Measurements from ENCODE around the gene TRH. TPM values are rescaled to one million over a fixed set of nuclear protein-coding genes. Genes with fewer than 3 reads are reported as not detected.

TRH gene, protein sequence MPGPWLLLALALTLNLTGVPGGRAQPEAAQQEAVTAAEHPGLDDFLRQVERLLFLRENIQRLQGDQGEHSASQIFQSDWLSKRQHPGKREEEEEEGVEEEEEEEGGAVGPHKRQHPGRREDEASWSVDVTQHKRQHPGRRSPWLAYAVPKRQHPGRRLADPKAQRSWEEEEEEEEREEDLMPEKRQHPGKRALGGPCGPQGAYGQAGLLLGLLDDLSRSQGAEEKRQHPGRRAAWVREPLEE
- total RNA-seq (under 1 TPM in 1 of 2 donors, not detected in 1; 0.40 TPM), polyA plus RNA-seq (under 1 TPM; 0.14 to 0.22 TPM)
- long read RNA-seq, donor 1, partial matches to known transcripts: 0 of 3 reads
- long read RNA-seq, donor 1, other reads (novel, unspliced or antisense): 0 of 3 reads
- long read RNA-seq, donor 2: 0 reads
- long read RNA-seq, donor 3: 0 reads
- long read RNA-seq, donor 4: 0 reads
- long read RNA-seq, donor 5, partial matches to known transcripts: 0 of 1 reads
- long read RNA-seq, donor 5, other reads (novel, unspliced or antisense): 0 of 1 reads

DNA sequence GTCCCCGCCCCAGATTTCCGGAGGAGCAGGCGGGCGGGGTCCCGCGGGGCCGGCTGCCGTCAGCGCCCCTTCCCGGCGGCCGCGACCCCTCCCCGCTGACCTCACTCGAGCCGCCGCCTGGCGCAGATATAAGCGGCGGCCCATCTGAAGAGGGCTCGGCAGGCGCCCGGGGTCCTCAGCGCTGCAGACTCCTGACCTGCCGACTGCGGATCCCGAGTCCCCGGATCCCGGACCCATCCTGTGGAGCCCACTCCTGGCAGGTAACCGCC lies at the start of gene TRH:
TSS of gene TRH (plus strand) at position 157 of the 269 bp plus-strand sequence. CDS start 1,097 bp downstream, outside the sequence.
- Histone ChIP-seq H3K9ac (ENCODE audit: insufficient read depth in 1 of 2, low read length in 2 of 2) (no peak within 1 kb of the TSS), H3K27me3 (ENCODE audit: control insufficient read depth in 3 of 3, insufficient read depth in 3 of 3, low read length in 2 of 3) (peaks cover 7 to 47% (median 31%) of the 10 kb centered on the region in 3 donors), H3K4me1 (ENCODE audit: control insufficient read depth in 5 of 5, insufficient read depth in 5 of 5, low read length in 5 of 5) (peaks cover 0 to 12% (median 11%) of the 10 kb centered on the region in 5 donors), H3K4me3 (no peak within 1 kb of the TSS), H3K36me3 (ENCODE audit: control insufficient read depth in 4 of 4, insufficient read depth in 4 of 4, low read length in 4 of 4) (no peaks in the 10 kb centered on the region), H3K9me3 (ENCODE audit: control insufficient read depth in 4 of 4, insufficient read depth in 3 of 4, low read length in 3 of 4) (no peaks in the 10 kb centered on the region), H3K27ac (ENCODE audit: low read depth in 1 of 2, low read length in 1 of 2) (no peak within 1 kb of the TSS)
- TF ChIP-seq CTCF (IDR thresholded peaks at IDR 0.05; ENCODE audit: control extremely low read depth, extremely low read depth): no peak
- WGBS, 2 donors: 0 to 1% methylated on average over 30 of the region's 30 CpGs
- ATAC-seq (ENCODE audit: insufficient read depth, low FRiP score): no peak
- DNase-seq: no peak

GRCh38 chr3:129927072-129927471 lies 47.4 kb upstream of the TRH start:
- H3K27me3 ChIP-seq (ENCODE audit: control insufficient read depth in 3 of 3, insufficient read depth in 3 of 3, low read length in 2 of 3): no peaks in the 10 kb centered on the region
- no peak for TF ChIP-seq CTCF (IDR thresholded peaks at IDR 0.05; ENCODE audit: control extremely low read depth, extremely low read depth)
- H3K4me1 ChIP-seq (ENCODE audit: control insufficient read depth in 5 of 5, insufficient read depth in 5 of 5, low read length in 5 of 5): no peaks in the 10 kb centered on the region
- peaks cover 0 to 6% (median 2%) of the 10 kb centered on the region in 4 donors for H3K9me3 ChIP-seq (ENCODE audit: control insufficient read depth in 4 of 4, insufficient read depth in 3 of 4, low read length in 3 of 4)
- H3K4me3 ChIP-seq: no peak overlapping the region
- no peak overlapping the region for H3K27ac ChIP-seq (ENCODE audit: low read depth in 1 of 2, low read length in 1 of 2)
- H3K9ac ChIP-seq (ENCODE audit: insufficient read depth in 1 of 2, low read length in 2 of 2): no peak overlapping the region
- no peak for DNase-seq
- no peak for ATAC-seq (ENCODE audit: insufficient read depth, low FRiP score)
- WGBS, 2 donors: 74 to 80% methylated on average over 5 of the region's 5 CpGs
- H3K36me3 ChIP-seq (ENCODE audit: control insufficient read depth in 4 of 4, insufficient read depth in 4 of 4, low read length in 4 of 4): no peaks in the 10 kb centered on the region

GRCh38 chr3:129929383-129929782 lies 45.1 kb upstream of the TRH start:
- 92 to 96% methylated on average over 1 of the region's 1 CpG for WGBS, 2 donors
- no peaks in the 10 kb centered on the region for H3K36me3 ChIP-seq (ENCODE audit: control insufficient read depth in 4 of 4, insufficient read depth in 4 of 4, low read length in 4 of 4)
- no peak overlapping the region for H3K4me3 ChIP-seq
- H3K27ac ChIP-seq (ENCODE audit: low read depth in 1 of 2, low read length in 1 of 2): no peak overlapping the region
- H3K9ac ChIP-seq (ENCODE audit: insufficient read depth in 1 of 2, low read length in 2 of 2): no peak overlapping the region
- TF ChIP-seq CTCF (IDR thresholded peaks at IDR 0.05; ENCODE audit: control extremely low read depth, extremely low read depth): no peak
- H3K9me3 ChIP-seq (ENCODE audit: control insufficient read depth in 4 of 4, insufficient read depth in 3 of 4, low read length in 3 of 4): peaks cover 0 to 6% (median 2%) of the 10 kb centered on the region in 4 donors
- H3K27me3 ChIP-seq (ENCODE audit: control insufficient read depth in 3 of 3, insufficient read depth in 3 of 3, low read length in 2 of 3): no peaks in the 10 kb centered on the region
- DNase-seq (no peak), ATAC-seq (ENCODE audit: insufficient read depth, low FRiP score) (no peak)
- H3K4me1 ChIP-seq (ENCODE audit: control insufficient read depth in 5 of 5, insufficient read depth in 5 of 5, low read length in 5 of 5): no peaks in the 10 kb centered on the region
